HG03457 (cell line): ENCODE data around the gene NBEA.
A peak's percentile ranks its signal among the peaks of the same experiment; 100 is the strongest.
"Not testable (repeated sequence)": the region's sequence is repeated elsewhere in the genome, so short reads cannot be mapped to it uniquely, and the experiment has no call there.

Experiments
- ATAC-seq: cut with Tn5 transposase; IDR thresholded peaks from one replicate; pipeline ENCODE4 v1.9.1; 2021; ENCODE audit warnings: moderate number of reproducible peaks; ENCODE audit not compliant: unreplicated experiment

NBEA gene

GRCh38 chr13:35630551-35631275 lies 688.6 kb downstream of the NBEA start:
- ATAC-seq: peak; percentile 84

DNA sequence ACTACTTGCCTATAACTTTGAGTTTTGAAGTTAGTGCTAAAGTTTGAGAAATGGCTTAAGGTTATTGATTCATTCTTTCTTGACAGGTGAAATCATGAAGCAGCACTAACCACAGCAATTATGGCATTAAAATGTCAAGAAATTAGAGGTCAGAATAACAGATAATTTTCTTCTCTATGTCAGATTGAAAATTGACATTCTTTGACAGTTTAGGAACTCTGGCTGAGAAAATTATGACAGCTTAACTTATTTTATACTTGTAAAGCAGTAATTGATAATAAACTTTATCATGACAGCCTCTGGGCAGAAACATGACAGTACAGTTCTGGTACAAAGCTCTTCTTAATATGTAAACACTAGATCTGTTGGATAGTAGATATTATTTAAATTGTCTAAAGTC lies 689.6 kb downstream of the NBEA start:
- no peak for ATAC-seq

- ATAC-seq: no peak
These were observed 701.6 kb downstream of the NBEA start for GRCh38 chr13:35643625-35644024.

- no peak for ATAC-seq
These were observed 704.1 kb downstream of the NBEA start for GRCh38 chr13:35646056-35646774.

- no peak for ATAC-seq
These were observed 706.1 kb downstream of the NBEA start for GRCh38 chr13:35648201-35648600.

DNA sequence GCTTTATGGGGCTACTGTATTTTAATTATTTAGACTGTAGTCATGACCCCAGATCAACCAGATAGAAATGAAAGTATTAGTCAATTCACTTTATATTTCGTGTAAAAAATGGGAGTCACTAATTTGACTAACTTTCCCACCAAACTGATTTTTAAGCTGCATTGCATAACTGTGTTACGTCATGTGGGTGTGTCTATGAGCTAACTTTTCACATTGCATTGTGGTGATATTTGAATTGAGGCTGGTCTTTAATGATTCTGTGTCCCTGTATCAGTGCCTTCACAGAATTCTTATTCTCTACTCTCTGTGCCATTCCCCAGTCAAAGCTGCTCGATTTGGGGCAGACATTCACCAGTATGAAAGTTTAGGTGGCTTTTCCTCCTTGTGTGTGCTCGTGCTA lies 707.1 kb downstream of the NBEA start:
- no peak for ATAC-seq

GRCh38 chr13:35659796-35660195 lies 717.7 kb downstream of the NBEA start:
- ATAC-seq: no peak

- no peak for ATAC-seq
These were observed 722.7 kb downstream of the NBEA start for GRCh38 chr13:35664747-35665146.

GRCh38 chr13:35669321-35669720 lies 727.3 kb downstream of the NBEA start:
- no peak for ATAC-seq

GRCh38 chr13:35672611-35673010 lies 730.5 kb downstream of the NBEA start:
- no peak for ATAC-seq

GRCh38 chr13:35675651-35676050 lies 733.6 kb downstream of the NBEA start:
- no peak for ATAC-seq

DNA sequence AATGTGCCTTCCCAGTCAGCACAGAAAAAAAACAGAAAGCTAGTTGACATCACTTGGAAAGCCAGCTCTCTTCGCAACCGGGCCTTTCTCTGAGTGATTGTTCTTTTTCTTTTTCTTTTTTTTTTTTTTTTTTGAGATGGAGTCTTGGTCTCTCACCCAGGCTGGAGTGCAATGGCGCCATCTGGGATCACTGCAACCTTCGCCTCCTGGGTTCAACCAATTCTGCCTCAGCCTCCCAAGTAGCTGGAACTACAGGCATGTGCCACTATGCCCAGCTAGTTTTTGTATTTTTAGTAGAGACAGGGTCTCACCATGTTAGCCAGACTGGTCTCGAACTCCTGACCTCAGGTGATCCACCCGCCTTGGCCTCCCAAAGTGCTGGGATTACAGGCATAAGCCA lies 735.8 kb downstream of the NBEA start:
- not testable (repeated sequence) for ATAC-seq

GRCh38 chr13:35681685-35682084 lies 739.6 kb downstream of the NBEA start:
- no peak for ATAC-seq

- no peak for ATAC-seq
These were observed 742.4 kb downstream of the NBEA start for GRCh38 chr13:35684432-35684831.

DNA sequence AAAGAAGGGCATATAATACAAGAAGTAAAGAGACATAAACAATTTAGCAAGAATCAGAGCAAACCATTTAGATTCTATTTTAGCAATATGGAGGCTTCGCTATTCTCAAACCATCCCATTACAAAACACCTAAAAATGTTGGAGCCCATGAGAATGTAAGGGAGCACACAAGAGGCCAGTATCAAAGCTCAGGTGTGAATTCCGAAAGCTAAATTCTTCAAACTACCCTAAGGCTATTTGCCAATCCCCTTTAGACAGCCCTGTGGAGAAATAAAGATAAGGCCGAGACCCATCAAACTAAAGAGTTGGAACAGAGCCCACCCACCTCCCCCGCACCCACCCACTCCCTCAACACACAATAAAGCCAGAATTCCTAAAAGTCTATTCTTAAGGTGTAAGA lies 745.3 kb downstream of the NBEA start:
- no peak for ATAC-seq

- ATAC-seq: no peak
These were observed 748.6 kb downstream of the NBEA start for GRCh38 chr13:35690581-35691207.

DNA sequence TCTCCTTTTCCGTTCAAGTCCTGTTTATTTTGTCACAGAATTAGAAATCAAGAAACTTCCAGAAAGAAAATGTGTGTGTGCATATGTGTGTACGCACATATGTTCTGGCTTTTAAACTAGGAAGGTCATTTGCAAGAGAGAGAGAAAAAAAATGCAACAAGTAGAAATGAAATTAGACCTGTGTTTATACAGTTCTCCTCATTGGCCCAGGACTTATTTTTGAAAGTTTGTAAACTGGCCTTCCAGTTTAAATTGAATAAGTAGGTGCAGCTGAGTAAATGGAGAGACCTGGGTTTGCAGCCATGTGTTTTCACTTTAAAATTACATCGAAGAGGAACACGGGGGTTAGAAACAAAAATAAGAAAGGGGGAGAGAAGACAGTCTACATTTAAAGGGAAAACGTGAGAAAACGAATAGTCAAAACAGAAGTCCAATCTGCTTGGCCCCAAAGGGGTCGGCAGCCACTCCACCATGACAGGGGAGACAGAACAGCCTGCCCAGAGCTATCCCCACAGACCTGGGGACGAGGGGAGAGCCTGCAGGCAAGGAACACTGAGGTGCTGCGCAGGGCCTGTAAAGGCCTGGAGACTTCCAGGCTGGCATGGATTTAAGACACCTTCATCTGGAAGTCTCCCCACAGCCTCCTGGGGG lies 751.2 kb downstream of the NBEA start:
- no peak for ATAC-seq

GRCh38 chr13:35694031-35694430 lies 752.0 kb downstream of the NBEA start:
- ATAC-seq: no peak

- ATAC-seq: no peak
These were observed 752.7 kb downstream of the NBEA start for GRCh38 chr13:35694549-35695447.

- no peak for ATAC-seq
These were observed 753.3 kb downstream of the NBEA start for GRCh38 chr13:35695448-35695770.
